Purkinje cell (primary cell): Measurements from ENCODE around the gene MOB2. TPM values are rescaled to one million over a fixed set of nuclear protein-coding genes. Genes with fewer than 3 reads are reported as not detected.

Experiments used
- polyA plus RNA-seq: library from polyadenylated mRNA; unstranded; fragments of >200 nt; fragmentation: Nextera tagmentation; gene quantifications from 2 replicates; pipeline ENCODE4 v1.2.1, GENCODE V29; 2014

Gene MOB2
- 0.48 and 1.5 TPM in 2 replicates for polyA plus RNA-seq

DNA sequence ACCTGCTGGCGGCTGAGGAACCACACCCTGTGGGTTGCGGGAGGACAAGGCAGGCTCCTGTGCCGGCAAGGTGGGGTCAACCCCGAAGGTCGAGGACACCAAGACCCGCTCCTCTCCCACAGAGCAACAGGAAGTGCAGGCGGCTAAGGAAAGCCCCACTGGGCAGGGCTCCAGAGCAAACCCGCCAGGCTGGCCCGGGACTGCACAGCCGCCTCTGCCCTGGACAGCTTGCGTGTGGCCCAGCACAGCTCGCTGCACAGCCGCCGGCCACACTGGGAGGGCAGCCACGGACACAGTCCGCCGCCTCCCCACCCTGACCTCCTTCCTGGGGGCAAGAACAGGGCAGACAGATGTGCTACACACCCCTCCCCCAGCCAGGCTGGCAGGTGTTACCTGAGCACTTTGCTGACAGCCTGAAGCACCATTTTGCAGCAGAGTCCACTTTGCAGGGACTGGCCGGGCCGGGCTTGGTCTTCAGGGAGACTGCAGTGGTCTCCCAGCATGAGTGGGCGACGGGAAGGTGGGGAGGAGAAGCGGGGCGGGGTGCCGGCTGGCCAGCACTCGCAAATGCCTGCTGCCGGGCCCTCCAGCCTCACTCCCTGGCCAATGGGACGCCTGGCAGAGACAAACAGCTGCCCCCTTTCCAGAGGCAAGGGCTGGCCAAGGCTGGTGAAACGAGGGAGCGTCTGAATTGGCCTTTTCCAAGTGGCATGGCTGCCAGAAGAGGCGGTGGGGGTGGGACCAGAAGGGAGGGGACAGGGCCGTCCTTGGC lies at the start of gene MOB2:
Gene MOB2 (minus strand): TSS at position 726 of the 772 bp plus-strand sequence. CDS start 223 bp downstream, at position 503.

Other genes starting within 250 kb of the MOB2 start
- 10.5 and 15.8 TPM in 2 replicates for gene TOLLIP, start 177.1 kb downstream of the MOB2 start, polyA plus RNA-seq
- gene BRSK2, start 96.8 kb downstream of the MOB2 start, polyA plus RNA-seq, result 1.7 and 2.3 TPM in 2 replicates
- gene DUSP8, start 85.5 kb upstream of the MOB2 start, polyA plus RNA-seq, result 0.60 and 0.62 TPM in 2 replicates
- not detected in 2 replicates for gene KRTAP5-1, start 98.5 kb upstream of the MOB2 start, polyA plus RNA-seq
- not detected in 2 replicates for gene KRTAP5-2, start 111.5 kb upstream of the MOB2 start, polyA plus RNA-seq
- gene KRTAP5-3, start 121.7 kb upstream of the MOB2 start, polyA plus RNA-seq, result not detected in 2 replicates
- gene KRTAP5-4, start 135.4 kb upstream of the MOB2 start, polyA plus RNA-seq, result not detected in 2 replicates
- gene KRTAP5-5, start 143.0 kb upstream of the MOB2 start, polyA plus RNA-seq, result not detected in 2 replicates
- not detected in 2 replicates for gene KRTAP5-6, start 210.4 kb upstream of the MOB2 start, polyA plus RNA-seq